Stimulated activated CD4-positive, alpha-beta T cell treated with anti-CD3 and anti-CD28 coated beads, Interleukin-2, amount 100 ng/mL, for 4 hours (primary cell): ENCODE measurements around the gene FAHD1.

ENCODE experiments used
- DNase-seq: peaks from one replicate; pipeline ENCODE4 v3.0.0-alpha.2; 2020; ENCODE audit warnings: low read depth

Gene FAHD1

DNA sequence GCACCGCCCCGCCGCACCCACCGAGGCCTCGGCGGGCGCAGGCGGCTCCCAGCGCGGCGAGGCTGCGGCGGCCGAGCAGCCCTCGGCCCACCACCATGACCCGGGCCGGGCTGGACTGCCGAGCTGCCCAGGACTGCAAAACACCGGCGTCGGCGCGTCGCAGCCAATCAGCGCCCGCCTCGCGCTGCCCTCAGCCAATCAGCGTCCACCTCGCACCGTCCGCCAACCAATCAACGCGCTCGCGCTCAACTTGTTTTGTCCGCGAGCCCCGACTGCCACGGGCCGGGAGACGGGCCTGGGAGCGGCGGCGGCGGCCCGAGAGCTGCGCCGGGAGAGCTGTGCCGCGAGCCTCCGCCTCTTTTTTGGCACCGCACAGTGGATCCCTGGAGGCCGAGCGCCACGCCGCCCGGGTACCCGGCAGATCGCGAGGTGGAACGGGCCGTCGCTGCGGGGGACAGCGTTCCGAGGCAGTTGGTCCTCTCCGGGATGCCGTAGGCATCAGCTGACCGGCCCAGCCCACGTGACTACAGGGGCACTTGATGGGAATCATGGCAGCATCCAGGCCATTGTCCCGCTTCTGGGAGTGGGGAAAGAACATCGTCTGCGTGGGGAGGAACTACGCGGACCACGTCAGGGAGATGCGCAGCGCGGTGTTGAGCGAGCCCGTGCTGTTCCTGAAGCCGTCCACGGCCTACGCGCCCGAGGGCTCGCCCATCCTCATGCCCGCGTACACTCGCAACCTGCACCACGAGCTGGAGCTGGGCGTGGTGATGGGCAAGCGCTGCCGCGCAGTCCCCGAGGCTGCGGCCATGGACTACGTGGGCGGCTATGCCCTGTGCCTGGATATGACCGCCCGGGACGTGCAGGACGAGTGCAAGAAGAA is at the start of gene FAHD1, which contains the start of gene HAGH:
TSS of gene FAHD1 (plus strand) at position 516 of the 883 bp plus-strand sequence. CDS start at position 549, 33 bp downstream.
TSS of gene HAGH (minus strand) at position 135 of the 883 bp plus-strand sequence. CDS start at position 97, 38 bp downstream.
- DNase-seq: peak; percentile 80

DNA sequence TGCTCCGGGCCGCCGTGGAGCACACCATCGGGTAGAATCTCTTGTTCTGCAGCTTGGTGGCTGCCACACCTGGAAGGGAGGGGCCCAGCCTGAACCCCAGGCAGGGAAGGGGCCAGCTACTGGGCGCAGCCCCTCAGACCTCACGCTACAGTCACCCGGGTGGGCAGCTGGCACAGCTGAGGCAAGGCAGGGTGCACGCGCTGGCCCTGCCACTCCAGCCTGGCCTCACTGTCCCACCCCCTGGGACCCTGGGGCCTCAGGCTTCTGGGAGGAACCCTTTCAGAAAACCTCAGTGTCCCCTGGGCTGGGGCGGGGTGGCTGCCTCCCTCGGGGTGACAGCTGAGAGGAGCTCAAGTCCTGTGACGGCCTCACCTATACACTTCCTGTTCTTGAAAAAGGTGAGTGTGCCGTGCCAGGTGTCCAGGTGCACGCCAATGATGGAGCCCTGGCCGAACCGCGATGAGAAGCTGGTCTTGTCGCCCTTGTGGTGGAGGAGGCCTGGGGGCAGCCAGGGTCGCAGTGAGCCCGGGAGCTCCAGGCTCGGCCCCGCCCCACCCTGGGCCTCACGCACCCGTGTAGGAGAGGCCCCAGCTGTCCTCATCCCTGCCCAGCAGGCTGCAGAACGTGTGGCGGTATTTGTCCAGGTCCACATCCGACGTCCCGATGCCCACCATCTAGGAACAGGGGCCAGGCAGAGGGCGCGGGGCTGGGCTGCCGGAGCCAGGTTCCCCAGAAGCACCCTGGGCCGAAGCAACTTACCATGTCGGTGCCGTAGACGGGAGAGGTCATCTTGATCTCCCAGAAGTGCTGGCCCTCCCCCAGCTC is 49.4 kb upstream of the FAHD1 start:
- DNase-seq: no peak

DNA sequence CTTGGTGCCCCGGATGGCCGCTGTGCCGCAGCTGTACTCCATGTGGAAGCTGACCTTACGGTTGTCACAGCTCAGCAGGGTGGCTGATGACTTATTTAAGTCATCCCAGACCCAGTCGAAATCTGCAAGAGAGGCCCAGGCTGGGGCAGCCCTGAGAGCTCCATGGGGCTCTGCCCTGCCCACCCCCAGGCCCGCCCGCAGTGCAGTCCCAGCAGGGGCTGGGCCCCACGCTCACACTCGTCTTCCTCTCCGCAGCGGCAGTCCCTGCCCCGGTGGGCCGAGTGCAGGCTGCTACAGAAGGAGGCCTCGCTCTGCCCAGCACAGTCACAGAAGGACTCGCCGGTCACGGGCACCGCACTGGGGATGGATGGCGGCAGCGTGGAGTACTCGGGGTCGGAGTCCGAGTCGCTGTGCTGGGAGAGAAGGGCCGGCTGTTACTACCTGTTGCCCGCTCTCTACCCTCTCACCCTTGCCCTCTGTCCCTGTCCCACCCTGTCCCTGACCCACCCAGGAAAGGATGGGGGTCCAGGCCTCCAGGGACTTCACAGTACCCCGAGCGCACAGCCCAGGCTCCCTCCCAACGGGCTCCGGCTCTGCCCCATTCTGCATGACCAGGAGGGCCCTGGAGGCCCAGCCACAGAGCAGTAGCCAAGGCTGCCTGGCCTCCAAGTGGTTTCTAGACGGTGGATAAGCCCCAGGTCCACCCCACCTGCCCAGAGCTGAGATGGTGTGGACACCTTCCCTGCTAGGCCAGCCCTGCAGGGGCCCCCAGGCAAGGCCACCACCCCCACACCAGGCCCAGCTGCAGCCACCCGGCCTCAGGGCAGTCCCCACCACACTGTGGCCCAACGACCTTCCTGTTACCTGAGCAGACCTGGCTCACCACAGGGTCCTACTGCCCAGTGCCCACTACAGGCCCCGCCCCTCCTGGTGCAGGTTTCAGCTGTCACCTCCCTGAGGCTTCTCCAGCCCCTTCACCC is 48.5 kb upstream of the FAHD1 start:
- DNase-seq: no peak

DNA sequence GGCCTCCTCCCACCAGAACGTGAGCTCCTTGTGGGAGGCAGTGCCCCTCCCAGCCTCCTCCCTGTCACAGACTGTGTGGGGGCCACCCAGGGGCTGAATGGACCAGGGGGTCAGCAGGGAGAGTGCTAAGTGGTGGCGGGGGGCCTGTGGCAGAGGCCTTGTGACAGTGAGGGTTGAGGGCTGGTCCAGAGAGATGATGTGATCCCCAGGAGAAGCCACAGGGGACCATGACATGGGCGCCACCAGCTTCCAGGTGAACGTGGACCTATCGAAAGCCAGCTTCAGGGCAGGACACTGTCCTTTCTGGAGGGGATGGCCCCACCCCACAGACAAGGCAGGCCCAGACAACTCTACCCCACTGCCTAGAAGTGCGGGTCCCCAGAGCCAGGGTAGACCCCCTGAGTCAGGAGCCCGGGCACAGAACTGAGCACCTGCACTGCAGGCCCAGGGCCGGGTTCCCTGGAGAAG is 47.7 kb upstream of the FAHD1 start:
- no peak for DNase-seq

DNA sequence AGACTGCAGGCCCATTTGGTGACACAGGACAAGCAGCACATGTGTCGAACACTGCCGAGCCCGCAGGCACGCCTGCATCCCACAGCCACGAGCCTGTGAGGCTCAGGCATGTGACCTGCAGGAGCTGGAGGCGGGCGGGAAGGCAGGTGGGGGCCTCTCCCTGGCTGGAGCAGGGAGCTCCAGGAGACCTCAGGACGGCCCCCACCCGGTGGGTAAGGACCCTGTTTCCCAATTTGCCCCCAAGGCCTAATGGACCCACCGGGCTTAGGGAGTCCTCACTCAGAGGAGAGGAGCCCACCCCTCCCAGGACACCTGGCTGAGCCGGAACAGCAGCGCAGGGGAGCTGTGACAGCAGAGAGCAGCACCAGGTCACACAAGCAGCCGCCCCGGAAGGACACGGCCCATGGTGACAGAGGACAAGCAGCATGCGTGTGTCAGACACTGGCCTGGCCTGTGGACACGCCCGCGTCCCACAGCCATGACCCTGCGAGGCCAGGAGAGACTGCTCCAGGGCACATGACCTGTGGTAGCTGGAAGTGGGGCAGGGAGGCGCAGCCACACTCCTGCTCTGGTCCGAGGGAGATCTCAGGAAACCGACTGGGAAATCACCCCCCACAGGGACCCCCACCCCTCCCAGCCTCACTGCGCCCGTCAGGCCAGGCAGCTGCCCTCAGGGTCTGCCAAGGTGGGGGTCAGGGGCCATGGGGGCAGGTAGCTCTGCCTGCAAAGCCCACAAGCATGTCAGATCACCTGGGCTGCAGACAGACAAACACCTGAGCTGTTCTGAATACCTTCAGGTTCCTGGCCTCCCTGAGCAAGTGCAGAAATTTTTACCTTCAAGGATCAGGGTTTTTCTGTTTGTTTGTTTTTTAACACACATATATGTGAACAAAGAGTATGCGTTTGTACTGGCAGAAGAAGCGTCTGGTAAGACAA is 47.0 kb upstream of the FAHD1 start:
- no peak for DNase-seq

DNA sequence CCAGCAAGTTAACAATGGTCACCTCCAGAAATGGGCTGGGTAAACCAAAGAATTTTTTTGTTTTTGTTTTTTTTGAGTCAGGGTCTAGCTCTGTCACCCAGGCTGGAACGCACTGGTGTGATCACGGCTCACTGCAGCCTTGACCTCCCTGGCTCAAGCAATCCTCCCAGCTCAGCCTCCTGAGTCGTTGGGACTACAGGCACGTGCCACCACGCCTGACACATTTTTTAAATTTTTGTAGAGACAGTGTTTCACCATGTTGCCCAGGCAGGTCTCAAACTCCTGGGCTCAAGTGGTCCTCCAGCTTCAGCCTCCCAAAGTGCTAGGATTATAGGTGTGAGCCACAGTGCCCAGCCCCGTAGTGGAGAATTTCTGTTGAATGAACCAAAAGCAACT is 46.3 kb upstream of the FAHD1 start:
- no peak for DNase-seq

DNA sequence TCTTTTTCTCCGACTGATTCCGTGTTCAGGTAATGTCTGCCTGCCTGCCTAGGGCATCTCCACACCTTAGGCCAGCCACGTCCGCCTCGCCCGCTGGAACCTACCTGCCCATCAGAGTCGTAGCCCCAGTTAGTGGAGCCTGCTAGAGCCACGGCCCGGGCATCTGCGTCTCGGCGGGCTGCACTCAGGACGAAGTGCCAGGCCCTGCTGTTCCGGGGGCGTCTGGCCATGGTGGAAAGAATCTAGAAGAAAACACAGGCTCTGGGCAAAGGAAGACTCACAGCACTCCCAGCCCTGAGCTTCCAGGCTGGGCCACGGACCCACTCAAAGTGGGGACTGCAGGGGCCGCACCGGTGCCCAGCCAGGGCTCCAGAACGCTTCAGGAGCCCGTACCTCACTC is 45.8 kb upstream of the FAHD1 start:
- DNase-seq: no peak

DNA sequence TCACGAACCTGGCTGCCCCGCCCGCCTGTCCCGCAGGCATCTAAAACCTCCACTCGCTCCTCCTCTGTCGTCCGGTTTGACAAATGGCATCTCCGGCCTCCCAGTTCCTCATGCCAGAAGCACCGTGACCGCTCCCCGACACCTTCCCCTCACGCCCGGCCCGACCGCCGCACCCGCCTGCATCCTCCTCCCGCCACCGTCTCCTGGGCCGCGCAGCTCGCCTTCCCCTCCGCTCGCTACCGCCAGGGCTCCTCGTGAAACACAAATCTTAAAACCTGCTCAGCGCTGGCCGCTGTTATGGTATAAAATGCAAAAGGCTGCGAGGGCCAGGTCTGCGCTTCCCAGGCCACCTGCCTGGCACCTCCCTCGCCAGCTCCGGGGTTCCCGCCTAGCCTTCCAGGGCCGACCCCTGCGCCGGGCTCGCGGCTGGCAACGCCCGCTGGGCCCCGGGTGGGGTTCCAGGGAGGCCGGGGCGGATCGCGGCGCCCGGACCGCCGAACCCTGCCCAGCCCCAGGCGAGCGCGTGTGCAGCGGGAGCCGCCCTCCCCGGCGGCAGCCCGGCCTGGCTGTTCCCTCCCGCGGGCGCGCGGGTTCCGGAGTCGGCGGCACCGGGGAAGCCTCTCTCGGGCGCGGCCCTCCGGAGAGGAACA is 45.1 kb upstream of the FAHD1 start:
- no peak for DNase-seq

DNA sequence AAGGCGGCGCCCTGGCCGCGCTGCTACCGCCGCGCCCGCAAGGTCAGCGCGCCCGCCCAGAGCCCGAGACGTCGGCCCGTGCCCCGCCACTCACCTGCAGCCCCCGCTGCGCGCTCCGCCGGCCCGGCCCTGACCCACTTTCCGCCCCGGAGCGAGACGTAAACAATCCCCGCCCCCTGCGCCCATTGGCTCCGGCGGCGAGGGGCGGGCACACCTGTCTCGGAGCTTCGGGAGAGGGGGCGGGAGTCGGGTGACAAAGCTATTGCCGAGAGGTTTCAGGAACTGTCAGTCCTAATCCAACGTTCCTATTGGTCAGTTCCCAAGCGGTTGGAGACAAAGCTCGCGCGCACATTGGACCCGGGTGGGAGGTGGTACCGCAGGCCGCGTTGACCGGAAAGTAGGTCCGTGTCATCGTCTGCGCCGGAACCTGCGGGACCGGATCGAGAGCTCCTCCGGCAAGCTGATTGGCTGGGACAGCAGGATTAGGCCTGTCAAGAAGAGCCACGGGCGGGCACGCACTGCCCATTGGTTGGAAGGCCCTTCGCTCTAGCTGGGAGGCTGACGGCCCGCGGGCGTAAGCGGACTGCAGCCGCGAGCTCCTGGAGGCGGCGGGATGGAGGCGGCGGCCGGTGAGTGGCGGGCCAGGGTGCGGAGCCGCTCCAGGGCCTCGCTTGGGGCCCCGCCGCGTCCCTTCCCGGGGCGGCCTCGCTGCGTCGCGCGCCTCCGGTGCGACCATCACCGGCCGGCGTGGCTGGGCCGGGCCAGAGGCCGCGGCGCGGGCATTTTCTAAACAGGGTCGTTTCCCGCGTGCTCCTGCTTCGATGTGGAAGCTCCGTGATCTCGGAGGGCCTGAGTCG is 44.4 kb upstream of the FAHD1 start, which contains the start of the genes NUBP2 and SPSB3:
TSS of gene NUBP2 (plus strand) at position 553 of the 857 bp plus-strand sequence. CDS start at position 614, 61 bp downstream.
TSS of gene SPSB3 (minus strand) at position 164 of the 857 bp plus-strand sequence. CDS start 1,088 bp downstream, outside the sequence.
- DNase-seq: peak; percentile 91

DNA sequence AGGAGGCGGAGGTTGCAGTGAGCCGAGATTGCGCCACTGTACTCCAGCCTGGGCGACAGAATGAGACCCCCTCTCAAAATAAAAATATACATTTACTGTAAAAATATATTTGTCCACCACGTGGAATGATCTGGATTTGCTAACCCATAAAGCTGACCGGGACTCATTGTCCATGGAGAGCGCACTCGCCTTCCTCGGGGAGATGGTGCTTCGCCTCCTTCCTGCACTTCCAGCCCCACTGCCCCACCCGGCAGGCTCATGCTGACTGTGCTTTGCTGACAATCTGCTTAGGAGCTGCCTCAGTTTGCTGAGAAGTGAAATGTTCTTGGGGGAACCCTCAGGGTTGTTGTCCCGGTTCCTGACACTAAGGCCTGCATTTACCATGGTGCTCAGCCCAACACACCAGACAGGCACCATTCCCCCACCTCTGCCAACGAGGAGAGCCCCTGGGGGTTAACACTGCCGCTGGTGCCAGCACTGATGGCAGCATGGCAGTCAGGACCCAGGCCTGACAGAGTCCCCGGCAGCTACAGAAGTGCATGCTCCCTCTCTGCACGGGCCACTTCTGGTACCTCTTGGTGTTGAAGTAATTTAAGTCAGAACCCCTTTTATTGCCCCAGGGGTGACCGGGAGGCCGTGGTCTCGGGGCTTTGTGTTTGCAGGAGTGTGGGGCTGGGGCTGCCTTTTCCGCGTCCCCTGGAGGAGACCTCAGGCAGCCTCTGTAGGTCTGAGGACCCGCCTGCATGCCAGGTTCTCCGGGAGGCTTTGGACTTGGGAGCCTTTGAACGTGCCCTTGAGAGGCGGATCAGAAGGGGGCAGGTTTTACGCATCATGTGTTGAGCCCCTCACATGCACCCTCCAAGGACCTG is 41.8 kb upstream of the FAHD1 start:
- no peak for DNase-seq

DNA sequence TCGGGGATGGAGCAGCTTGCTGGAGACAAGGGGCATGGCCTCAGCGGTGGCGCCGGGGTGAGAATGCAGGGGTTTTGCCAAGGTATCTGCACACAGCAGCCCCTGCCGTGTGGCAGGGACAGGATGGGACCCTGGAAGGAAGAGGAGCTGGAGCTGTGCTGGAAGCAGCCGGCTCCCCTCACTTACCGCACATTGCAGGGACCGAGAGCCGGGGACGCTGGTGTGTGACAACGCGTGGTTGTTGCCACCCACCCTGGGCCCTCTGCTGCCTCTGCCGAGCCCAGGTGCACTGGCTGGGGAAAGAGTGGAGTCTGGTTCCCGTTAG is 41.2 kb upstream of the FAHD1 start:
- no peak for DNase-seq

DNA sequence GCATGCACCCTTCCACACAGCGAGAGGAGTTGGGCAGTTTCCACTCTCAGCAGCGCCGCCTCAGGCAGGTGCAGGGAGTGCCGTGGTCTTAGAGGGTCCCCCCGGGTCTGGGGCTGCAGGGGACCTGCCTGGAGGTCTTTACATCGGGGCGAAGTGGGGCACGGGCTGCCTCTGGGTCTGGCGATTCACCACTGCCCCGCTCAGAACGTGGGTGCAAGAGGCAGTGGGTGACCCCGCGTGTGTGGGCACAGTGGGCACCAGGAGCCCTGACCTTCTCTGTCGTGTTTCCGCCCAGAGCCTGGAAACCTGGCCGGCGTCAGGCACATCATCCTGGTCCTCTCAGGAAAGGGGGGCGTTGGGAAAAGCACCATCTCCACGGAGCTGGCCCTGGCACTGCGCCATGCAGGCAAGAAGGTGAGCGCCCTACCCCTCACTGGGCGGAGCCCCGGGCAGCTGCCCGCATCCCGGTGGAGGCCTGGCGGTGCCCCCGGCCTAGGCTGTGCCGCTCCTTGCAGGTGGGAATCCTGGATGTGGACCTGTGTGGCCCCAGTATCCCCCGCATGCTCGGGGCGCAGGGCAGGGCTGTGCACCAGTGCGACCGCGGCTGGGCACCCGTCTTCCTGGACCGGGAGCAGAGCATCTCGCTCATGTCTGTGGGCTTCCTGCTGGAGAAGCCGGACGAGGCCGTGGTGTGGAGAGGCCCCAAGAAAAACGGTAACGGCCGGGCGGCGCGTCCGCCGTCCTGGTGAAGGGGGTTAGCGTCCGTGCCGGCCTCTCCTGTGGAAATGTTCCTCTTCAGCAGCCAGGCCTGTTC is 40.6 kb upstream of the FAHD1 start:
- no peak for DNase-seq

DNA sequence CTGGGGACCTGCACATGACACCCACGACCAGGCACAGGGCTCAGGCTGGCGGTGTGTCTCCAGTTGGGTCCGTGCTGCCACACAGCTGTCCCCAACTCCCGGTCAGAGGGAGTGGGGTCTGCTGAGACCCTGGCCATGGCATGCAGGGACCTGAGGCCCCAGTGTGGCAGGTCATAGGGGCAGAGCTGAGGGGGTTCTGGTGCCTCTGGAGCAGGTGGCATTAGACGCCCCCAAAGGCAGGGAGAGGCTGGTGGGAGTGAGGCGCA is 40.0 kb upstream of the FAHD1 start:
- DNase-seq: no peak

DNA sequence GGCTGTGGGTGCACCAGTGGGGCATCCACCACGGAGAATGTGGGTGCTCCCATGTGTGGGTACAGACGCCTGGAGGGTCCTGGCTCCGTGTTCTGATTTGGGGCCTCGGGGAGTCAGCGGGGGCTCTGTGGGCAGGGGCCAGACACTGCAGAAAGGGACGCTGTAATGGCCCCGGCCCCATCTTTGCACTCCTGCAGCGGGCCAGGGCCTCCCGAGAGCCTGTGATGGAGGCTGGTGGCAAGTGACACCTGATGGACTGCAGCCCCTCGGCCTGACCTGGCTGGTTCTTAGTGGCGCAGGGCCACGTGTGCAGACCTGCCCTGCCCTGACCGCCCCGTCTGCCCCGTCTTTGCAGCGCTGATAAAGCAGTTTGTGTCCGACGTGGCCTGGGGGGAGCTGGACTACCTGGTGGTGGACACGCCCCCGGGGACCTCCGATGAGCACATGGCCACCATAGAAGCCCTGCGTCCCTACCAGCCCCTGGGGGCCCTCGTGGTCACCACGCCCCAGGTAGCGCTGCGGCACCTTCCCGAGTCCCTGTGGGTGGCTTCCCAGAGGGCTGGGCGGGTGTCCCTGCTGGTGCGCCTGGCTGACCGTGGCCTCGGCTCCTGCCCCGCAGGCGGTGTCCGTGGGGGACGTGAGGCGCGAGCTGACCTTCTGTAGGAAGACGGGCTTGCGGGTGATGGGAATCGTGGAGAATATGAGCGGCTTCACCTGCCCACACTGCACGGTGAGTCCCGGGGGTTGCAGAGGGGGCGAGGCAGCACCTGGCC is 39.5 kb upstream of the FAHD1 start:
- DNase-seq: no peak

DNA sequence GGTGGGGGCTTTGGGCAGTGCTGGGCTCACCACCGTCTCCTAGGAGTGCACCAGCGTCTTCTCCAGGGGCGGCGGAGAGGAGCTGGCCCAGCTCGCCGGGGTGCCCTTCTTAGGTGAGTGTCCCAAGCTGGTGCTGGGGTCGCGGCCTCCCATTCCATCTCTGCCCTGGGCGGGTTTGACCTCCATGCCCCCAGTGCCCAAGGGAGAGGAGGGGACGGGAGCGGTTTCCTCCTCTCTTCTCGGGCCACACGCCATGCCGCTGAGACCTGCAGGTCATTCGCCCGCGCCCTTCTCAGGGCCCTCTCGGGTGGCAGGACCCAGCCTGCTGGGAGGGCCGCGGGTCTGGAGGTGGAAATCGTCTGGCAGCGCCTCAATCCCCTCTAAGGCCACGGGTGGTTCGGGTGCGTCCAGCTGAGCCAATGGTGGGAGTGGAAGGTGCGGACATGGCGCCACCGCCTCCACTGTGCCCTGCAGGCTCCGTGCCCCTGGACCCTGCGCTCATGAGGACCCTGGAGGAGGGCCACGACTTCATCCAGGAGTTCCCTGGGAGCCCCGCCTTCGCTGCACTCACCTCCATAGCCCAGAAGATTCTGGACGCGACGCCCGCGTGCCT is 38.8 kb upstream of the FAHD1 start:
- DNase-seq: no peak

DNA sequence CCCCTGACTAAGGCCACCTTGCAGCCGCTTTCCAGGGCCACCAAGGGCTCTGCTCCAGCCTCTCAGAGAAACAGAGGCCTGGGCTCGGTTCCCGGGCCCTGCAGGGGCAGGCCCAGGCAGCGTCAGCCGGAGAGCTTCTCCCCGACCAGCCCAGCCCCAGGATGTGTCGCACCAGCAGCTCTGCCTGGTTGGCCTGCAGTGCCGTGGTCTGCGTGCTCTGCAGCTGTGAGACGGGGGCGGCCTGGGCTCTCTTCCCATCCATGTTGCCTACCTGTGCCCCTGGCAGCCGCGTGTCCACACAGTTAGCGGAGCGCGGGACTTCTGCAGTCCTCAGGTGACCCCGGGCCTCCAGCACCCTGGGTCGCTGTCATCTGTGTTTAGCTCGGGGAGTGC is 38.3 kb upstream of the FAHD1 start:
- no peak for DNase-seq
